Measurements from ENCODE around the gene PLEKHA3.
"Not testable (repeated sequence)": the region's sequence is repeated elsewhere in the genome, so short reads cannot be mapped to it uniquely, and the experiment has no call there.

PLEKHA3 gene

GRCh38 chr2:178525460-178525859 is 45.2 kb downstream of the PLEKHA3 start:
- DNase-seq = not testable (repeated sequence)

- DNase-seq = no peak
Observed at GRCh38 chr2:178526256-178526655, 46.0 kb downstream of the PLEKHA3 start.

- DNase-seq = no peak
Observed at GRCh38 chr2:178527592-178527991, 47.3 kb downstream of the PLEKHA3 start.

GRCh38 chr2:178528647-178529046 is 48.4 kb downstream of the PLEKHA3 start:
- no peak for DNase-seq

- no peak for DNase-seq
Observed at GRCh38 chr2:178529194-178529593, 48.9 kb downstream of the PLEKHA3 start.

- no peak for DNase-seq
Observed at GRCh38 chr2:178530131-178530530, 49.9 kb downstream of the PLEKHA3 start.

GRCh38 chr2:178530625-178531142 is 50.4 kb downstream of the PLEKHA3 start:
- no peak for DNase-seq

- no peak for DNase-seq
Observed at GRCh38 chr2:178531168-178531567, 50.9 kb downstream of the PLEKHA3 start.

GRCh38 chr2:178536037-178536436 is 55.8 kb downstream of the PLEKHA3 start:
- DNase-seq = no peak

- no peak for DNase-seq
Observed at GRCh38 chr2:178542161-178542560, 61.9 kb downstream of the PLEKHA3 start.

- DNase-seq = no peak
Observed at GRCh38 chr2:178542569-178542968, 62.3 kb downstream of the PLEKHA3 start.

- DNase-seq = no peak
Observed at GRCh38 chr2:178550352-178550751, 70.1 kb downstream of the PLEKHA3 start.

- no peak for DNase-seq
Observed at GRCh38 chr2:178553047-178553446, 72.8 kb downstream of the PLEKHA3 start.
